Stimulated activated CD4-positive, alpha-beta T cell treated with anti-CD3 and anti-CD28 coated beads, Interleukin-4, amount 100 ng/mL, for 24 hours (primary cell): ENCODE data around the gene A2M.
A peak's percentile ranks its signal among the peaks of the same experiment; 100 is the strongest.

Experiments
- DNase-seq: peaks from one replicate; pipeline ENCODE4 v3.0.0-alpha.2; 2020

Gene A2M

DNA sequence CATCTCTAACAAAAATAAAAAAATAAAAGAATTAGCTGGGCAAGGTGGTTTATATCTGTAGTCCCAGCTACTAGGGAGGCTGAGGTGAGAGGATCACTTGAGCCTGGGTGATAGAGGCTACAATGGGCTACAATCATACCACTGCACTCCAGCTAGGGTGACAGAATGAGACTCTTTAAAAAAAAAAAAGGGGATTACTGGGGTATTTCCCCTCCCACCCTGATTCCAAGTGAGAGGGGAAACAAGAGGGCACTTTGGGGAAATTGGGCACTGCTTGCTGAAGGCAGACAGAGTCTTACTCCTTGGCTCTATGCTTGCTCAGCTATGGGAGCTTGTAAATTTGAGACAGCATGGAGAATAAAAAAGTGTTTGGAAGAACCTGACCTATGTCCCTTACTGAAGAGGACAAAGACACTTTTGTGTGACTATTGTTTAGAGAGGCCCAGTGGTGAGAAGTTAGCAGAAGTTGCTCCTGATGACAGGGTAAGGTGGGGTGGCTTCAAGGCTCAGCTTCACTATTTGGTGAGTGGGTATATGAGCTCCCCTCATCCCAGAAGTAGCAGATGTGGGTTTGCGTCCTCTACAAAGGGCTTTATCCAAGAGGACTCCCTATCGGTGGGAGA, 82.3 kb downstream of the A2M start:
- no peak for DNase-seq

DNA sequence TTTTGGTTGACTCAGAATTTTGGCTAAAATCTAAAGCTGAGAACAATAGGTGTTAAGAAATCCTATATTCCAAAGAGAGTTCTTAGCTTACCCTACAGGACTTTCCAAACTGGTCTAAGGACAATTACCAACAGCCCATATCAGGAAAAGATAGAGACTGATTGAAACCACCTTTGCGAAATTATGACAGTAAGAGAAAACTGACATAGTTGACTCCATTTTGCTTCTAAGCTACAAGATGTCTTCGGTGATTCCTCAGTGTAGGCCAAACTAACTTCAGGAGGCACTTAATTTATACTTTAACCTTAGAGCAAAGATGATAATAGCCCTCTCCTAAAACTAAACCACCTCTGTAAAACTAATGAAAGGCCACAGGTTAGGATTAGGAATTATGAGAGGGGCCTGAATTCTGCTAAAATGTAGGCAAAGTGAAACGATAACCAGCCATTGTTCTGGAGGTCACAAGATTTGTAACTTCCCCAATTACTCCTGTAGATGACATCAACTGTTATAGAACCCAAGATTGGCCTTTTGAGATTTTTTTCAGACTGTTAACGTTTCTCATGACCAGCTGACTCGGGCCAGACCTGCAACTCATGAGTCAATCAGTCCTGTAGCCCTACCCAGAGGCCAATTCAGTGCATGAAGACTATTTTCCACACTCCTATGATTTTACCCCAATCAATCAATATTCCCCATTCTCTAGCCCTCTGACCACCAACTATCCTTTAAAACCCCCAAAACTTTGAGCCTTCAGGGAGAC, 83.3 kb downstream of the A2M start:
- DNase-seq = no peak

DNA sequence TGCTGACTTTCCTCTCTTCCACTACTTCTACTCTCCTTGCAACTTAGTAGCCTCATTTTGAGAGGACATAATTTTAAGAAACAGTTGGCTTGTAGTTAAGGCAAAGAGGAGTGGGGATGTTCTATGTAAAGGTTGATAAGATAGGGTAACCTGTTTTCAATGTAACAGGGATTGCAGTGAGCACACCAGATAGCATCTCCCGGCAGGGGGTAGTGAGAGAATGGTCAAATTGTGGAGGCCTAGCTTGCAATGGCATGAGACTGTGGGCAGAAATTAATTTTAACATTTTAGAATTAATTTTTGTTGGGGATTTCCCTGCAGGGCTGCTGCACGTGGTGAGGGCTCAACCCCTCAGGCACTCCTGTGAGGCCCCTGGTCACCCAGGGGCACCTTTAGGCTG, 84.9 kb downstream of the A2M start:
- DNase-seq = no peak

DNA sequence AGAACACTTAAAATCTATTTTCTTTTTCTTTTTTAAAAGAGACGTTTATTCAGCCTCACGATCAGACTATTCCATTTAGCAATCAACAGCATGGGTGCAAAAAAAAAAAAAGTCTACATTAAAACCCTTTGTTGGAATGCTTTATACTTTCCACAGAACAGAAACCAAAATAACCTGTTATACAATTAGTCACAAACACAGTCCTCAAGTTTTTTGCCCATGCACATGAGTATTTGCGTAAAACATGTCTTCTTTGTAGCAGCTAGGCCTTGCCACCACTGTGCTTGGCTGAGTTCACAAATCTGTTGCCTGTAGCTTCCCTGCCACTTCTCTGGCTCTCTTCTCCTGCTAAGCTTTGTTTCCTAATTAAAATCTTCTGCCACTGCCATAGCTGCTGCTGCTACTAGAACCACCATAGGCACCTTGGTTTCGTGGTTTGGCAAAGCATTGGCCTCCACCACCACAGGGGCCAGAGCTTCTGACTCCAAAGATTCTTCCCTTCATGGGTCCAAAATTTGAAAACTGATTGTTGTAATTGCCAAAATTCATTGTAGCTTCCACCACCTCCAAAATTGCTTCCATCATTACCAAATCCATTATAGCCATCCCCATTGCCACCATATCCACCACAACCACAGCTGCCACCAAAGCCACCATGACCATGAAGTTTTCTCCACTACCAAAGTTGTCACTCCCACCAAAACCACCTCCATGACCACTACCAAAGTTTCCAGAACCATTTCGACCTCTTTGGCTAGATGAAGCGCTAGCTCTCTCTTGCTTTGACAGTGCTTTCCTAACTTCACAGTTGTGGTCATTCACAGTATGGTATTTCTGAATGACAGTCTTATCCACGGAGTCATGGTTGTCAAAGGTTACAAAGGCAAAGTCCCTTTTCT, 88.3 kb downstream of the A2M start:
- DNase-seq = peak; percentile 49

DNA sequence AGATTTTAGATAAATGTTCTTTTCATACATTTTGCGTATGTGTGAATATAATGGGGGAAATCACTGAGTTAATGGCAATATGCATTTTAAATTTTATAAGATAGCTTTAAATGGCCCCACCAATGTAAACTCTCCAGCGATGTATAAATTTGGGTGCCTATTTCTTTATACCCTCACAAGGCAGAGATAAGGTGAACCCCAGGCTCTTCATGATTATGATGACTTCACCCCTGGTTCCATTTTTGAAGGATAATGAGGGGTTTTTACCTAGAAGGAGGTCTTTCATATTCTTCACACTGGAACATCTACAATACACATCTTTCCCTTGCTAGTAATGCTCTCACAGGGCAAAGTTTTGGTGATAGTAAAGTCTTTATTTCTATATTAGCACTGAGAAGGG, 91.2 kb downstream of the A2M start:
- no peak for DNase-seq

DNA sequence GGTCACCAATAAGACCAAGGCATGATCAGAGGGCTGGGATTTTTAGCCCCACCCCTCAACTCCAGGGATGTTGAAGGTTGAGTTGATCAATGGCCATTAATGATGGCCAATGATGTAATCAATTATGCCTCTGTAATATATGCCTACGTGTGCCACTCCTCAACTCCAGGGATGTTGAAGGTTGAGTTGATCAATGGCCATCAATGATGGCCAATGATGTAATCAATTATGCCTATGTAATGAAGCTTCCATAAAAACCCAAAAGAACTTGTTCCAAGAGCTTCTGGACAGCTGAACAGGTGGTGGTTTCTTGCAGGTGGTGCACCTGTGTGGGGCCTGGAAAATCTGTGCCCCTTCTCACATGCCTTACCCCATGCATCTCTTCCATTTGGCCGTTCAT, 93.1 kb downstream of the A2M start:
- DNase-seq = no peak
